ENCODE data around the gene WDR81. TPM values are rescaled to one million over a fixed set of nuclear protein-coding genes. Genes with fewer than 3 reads are reported as not detected.
A peak's percentile ranks its signal among the peaks of the same experiment; 100 is the strongest.

The WDR81 gene
- total RNA-seq, 1 experiment from 2014 or later = 17.4 TPM

GRCh38 chr17:1714427-1714979 is 10.0 kb upstream of the WDR81 start:
- BruUV-seq (replicated peaks) = no TSS peak
- ChIA-PET POLR2A (interaction anchor here (0.5 to 5.6 kb wide), 21 partner anchors 10 to 311 kb away, joined by 3 to 112 read pairs (median 5); partner anchors contain the start of genes PRPF8, RILP, RPA1 and RTN4RL1), CTCF (interaction anchor here (0.5 to 2.5 kb wide), 15 partner anchors 8 to 750 kb away, joined by 3 to 15 read pairs (median 3); partner anchors contain the start of gene RILP)
- no peaks in the 10 kb centered on the region for H3K27me3 Mint-ChIP-seq (ENCODE audit: insufficient read depth, unreplicated experiment)
- peak overlapping the region; percentile 87 for H3K4me3 Mint-ChIP-seq (ENCODE audit: unreplicated experiment)
- TF ChIP-seq, protein P1, sequence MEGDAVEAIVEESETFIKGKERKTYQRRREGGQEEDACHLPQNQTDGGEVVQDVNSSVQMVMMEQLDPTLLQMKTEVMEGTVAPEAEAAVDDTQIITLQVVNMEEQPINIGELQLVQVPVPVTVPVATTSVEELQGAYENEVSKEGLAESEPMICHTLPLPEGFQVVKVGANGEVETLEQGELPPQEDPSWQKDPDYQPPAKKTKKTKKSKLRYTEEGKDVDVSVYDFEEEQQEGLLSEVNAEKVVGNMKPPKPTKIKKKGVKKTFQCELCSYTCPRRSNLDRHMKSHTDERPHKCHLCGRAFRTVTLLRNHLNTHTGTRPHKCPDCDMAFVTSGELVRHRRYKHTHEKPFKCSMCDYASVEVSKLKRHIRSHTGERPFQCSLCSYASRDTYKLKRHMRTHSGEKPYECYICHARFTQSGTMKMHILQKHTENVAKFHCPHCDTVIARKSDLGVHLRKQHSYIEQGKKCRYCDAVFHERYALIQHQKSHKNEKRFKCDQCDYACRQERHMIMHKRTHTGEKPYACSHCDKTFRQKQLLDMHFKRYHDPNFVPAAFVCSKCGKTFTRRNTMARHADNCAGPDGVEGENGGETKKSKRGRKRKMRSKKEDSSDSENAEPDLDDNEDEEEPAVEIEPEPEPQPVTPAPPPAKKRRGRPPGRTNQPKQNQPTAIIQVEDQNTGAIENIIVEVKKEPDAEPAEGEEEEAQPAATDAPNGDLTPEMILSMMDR (IDR thresholded peaks at IDR 0.05; ENCODE audit: unreplicated experiment) = no peak
- H3K9me3 Mint-ChIP-seq (ENCODE audit: unreplicated experiment) = no peaks in the 10 kb centered on the region
- peak overlapping the region; percentile 59 for H3K27ac Mint-ChIP-seq (ENCODE audit: low read depth, unreplicated experiment)
- intact Hi-C loops (cut with micrococcal nuclease) = loop anchor here (1.0 to 10.0 kb wide), 2 partner anchors 30 to 140 kb away; partner anchors contain the start of gene PRPF8
- peaks cover 27% of the 10 kb centered on the region for H3K36me3 Mint-ChIP-seq (ENCODE audit: insufficient read depth, unreplicated experiment)
- peak; percentile 97 for DNase-seq (ENCODE audit: unreplicated experiment)
- peaks cover 26% of the 10 kb centered on the region for H3K4me1 Mint-ChIP-seq (ENCODE audit: insufficient read depth, unreplicated experiment)

DNA sequence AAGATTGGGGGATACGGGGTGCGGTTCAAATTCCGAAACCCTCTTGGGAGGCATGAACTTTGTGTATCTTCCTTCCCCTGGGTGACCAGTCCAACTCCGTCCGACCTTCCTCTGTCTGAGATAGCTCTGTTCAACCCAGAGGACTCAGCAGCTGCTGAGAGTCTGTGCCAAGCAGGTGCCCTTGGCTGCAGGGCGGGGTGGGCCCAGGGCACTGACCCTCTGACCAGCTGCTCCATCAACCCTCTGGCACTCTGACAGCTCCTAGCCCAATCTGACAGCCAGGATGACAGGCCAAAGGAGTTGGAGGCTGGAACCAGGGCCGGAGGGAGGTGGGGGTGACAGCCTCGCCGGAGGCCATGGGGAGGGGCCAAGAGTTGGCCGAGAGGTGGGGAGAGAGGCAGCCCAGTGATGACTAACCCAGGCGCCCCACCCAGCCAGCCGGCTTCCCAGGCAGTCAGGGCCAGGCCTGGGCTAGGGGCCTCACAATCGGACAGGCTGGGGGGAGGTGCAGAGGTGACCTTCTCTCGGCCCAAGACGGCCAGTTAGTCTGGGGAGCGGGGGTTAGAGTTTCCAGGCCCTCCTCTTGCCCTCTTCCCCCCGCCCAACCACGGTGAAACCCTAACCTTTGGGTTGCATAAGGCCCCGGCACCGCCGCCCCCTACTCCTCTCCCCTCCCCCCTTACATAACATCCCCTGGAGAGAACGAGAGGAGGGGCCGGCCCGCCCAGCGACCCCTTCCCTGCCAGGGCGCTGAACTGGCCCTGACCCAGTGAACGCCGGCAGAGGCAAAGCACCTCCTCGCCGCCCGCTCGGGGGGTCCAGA is 9.3 kb upstream of the WDR81 start:
- Mint-ChIP-seq H3K27ac (ENCODE audit: low read depth, unreplicated experiment) (peak overlapping the region; percentile 93), H3K27me3 (ENCODE audit: insufficient read depth, unreplicated experiment) (no peaks in the 10 kb centered on the region), H3K4me3 (ENCODE audit: unreplicated experiment) (peak overlapping the region; percentile 87), H3K36me3 (ENCODE audit: insufficient read depth, unreplicated experiment) (peaks cover 27% of the 10 kb centered on the region), H3K4me1 (ENCODE audit: insufficient read depth, unreplicated experiment) (peaks cover 26% of the 10 kb centered on the region), H3K9me3 (ENCODE audit: unreplicated experiment) (no peaks in the 10 kb centered on the region)
- ChIA-PET POLR2A (interaction anchor here (0.5 to 5.6 kb wide), 30 partner anchors 9 to 328 kb away, joined by 3 to 112 read pairs (median 5); partner anchors contain the start of genes INPP5K, OVCA2, PITPNA and PRPF8), CTCF (interaction anchor here (0.5 to 2.5 kb wide), 7 partner anchors 14 to 750 kb away, joined by 3 to 15 read pairs (median 4); no protein-coding TSS in a partner anchor)
- intact Hi-C loops (cut with micrococcal nuclease) = loop anchor here (1.0 to 10.0 kb wide), 4 partner anchors 31 to 312 kb away; partner anchors contain the start of genes PRPF8 and RTN4RL1
- TF ChIP-seq, protein P1 (IDR thresholded peaks at IDR 0.05; ENCODE audit: unreplicated experiment) = no peak
- no TSS peak for BruUV-seq (replicated peaks)
- peak; percentile 92 for DNase-seq (ENCODE audit: unreplicated experiment)

DNA sequence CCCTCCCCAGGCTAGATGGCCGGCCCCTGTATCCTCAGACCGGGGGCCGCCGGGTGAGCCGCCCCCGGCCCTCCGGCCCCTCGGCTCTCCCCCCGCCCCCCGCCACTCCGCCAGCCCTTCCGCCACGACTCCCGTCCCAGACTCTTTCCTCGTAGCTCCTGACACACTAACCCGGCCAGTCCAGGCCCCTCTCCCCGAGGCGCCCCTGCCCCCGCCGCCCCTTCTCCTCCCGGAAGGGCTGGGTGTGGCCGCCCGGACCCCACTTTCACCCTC is 8.8 kb upstream of the WDR81 start:
- ChIA-PET POLR2A (interaction anchor here (0.5 to 5.6 kb wide), 27 partner anchors 9 to 686 kb away, joined by 3 to 112 read pairs (median 6); partner anchors contain the start of genes INPP5K, OVCA2, PITPNA and PRPF8), CTCF (no interaction called here)
- DNase-seq (ENCODE audit: unreplicated experiment) = no peak
- peak overlapping the region; percentile 93 for H3K27ac Mint-ChIP-seq (ENCODE audit: low read depth, unreplicated experiment)
- no peaks in the 10 kb centered on the region for H3K9me3 Mint-ChIP-seq (ENCODE audit: unreplicated experiment)
- intact Hi-C loops (cut with micrococcal nuclease) = loop anchor here (1.0 to 10.0 kb wide), 5 partner anchors 46 to 312 kb away; partner anchors contain the start of genes RILP, RTN4RL1 and SMYD4
- peaks cover 24% of the 10 kb centered on the region for H3K36me3 Mint-ChIP-seq (ENCODE audit: insufficient read depth, unreplicated experiment)
- H3K4me3 Mint-ChIP-seq (ENCODE audit: unreplicated experiment) = peak overlapping the region; percentile 87
- peaks cover 26% of the 10 kb centered on the region for H3K4me1 Mint-ChIP-seq (ENCODE audit: insufficient read depth, unreplicated experiment)
- BruUV-seq (replicated peaks) = no TSS peak
- TF ChIP-seq, protein P1 (IDR thresholded peaks at IDR 0.05; ENCODE audit: unreplicated experiment) = no peak
- no peaks in the 10 kb centered on the region for H3K27me3 Mint-ChIP-seq (ENCODE audit: insufficient read depth, unreplicated experiment)
